GM12872 (cell line): ENCODE results near the gene LRP11.

Source experiments
- CTCF ChIP-seq: IDR thresholded peaks from 3 replicates; pipeline ENCODE4 v1.5.1; 2011; ENCODE audit warnings: low read depth, mild to moderate bottlenecking, low read length, moderate library complexity; ENCODE audit not compliant: insufficient read depth

The LRP11 gene

GRCh38 chr6:149864578-149865535 lies 698 bp upstream of the LRP11 start:
- peak; percentile 67 for TF ChIP-seq CTCF

GRCh38 chr6:149862922-149863697 lies 1.0 kb downstream of the LRP11 start:
- TF ChIP-seq CTCF: no peak

DNA sequence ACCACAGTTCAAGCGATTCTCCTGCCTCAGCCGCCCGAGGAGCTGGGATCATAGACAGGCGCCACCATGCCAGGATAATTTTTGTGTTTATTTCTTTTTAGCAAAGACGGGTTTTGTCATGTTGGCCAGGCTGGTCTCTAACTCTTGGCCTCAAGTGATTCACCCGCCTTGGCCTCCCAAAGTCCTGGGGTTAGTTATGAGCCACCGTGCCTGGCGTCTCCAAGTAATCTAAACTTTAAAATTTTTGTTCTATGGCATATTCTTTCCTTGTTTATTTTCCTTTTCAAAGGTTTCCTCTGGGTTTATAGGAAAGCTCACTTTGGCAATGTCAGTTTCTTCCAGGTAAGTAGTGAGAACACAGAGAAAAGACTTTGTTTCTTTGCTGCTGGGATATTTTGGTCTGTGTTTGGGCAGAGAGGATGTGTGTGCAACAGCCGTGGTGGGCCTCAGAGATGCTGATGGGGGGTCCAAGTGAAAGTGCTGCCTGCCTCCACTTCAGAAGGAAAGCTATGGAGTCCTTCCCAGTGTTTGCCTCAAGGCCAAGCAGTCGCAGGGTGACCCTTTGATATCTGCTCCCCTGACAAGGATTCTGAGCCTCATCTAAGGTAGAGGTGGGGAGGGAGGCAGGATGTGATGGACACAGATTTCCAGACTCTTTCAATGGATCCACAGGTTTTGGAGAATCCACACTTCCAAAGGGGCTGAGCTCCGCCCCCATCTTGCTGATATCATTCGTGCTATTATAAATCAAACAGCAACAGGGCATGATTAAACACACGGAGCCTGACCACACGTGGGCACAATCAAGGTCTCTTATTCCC lies 2.3 kb downstream of the LRP11 start:
- no peak for TF ChIP-seq CTCF

DNA sequence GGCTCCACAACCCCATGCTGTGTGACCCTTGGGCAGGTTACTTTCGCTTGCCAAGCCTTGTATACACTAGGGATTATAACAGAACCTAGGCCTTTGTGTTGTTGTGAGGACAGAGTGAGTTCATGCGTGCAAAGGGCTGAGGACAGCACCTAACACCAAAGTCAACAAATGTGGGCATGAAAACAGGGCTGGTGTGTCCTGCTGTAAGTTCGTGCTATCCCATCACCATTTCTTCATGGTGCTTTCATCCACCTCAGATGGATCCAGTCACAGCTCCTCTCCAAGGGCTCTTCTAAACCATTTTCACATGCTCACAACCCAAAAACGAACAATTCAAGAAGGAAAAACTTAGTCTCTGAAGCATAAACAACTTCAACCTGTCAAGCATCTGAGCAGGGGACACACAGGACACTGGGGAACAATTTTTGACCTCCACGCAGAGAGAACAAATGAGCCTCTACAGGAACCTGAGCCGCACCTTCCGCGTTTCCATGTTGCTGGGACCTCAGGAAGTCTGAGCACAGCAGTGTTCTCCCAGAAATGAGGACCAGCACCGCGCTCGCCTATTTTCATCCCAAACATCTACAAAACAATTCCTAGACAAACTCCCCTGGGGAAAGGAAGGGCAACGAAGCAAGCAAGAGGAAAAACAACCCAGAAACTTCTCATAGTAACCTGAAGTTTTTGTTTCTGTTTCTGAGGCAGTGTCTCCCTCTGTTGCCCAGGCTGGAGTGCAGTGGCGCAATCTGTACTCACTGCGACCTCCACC lies 3.1 kb downstream of the LRP11 start:
- no peak for TF ChIP-seq CTCF

GRCh38 chr6:149860513-149860833 lies 3.7 kb downstream of the LRP11 start:
- TF ChIP-seq CTCF: no peak

- no peak for TF ChIP-seq CTCF
These were observed 4.2 kb downstream of the LRP11 start for GRCh38 chr6:149859938-149860337.

DNA sequence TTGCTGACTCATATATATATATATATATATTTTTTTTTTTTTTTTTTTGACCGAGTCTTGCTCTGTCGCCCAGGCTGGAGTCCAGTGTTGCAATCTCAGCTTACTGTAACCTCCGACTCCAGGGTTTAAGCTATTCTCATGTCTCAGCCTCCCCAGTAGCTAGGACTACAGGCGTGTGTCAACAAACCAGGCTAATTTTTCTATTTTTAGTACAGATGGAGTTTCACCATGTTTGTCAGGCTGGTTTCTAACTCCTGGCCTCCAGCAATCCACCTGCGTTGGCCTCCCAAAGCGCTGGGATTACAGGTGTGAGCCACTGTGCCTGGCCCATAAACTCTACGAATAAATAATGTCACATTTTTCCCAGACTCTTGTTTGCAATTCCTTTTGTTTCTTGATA lies 4.8 kb downstream of the LRP11 start:
- TF ChIP-seq CTCF: no peak
